HG03575 (cell line): ENCODE results near the gene CYP2R1.

Experiments
- ATAC-seq: cut with Tn5 transposase; IDR thresholded peaks from one replicate; pipeline ENCODE4 v1.9.1; 2021; ENCODE audit not compliant: unreplicated experiment, insufficient number of reproducible peaks, low FRiP score; ENCODE audit errors: extremely low read depth

Gene CYP2R1

GRCh38 chr11:14892036-14892556 lies at the start of gene CYP2R1:
Gene CYP2R1, minus strand, starts transcription at chr11:14892231. Its CDS starts 26 bp downstream, at chr11:14892205.
- ATAC-seq, result peak; percentile 90

GRCh38 chr11:14938936-14939335 lies 46.9 kb upstream of the CYP2R1 start:
- no peak for ATAC-seq

DNA sequence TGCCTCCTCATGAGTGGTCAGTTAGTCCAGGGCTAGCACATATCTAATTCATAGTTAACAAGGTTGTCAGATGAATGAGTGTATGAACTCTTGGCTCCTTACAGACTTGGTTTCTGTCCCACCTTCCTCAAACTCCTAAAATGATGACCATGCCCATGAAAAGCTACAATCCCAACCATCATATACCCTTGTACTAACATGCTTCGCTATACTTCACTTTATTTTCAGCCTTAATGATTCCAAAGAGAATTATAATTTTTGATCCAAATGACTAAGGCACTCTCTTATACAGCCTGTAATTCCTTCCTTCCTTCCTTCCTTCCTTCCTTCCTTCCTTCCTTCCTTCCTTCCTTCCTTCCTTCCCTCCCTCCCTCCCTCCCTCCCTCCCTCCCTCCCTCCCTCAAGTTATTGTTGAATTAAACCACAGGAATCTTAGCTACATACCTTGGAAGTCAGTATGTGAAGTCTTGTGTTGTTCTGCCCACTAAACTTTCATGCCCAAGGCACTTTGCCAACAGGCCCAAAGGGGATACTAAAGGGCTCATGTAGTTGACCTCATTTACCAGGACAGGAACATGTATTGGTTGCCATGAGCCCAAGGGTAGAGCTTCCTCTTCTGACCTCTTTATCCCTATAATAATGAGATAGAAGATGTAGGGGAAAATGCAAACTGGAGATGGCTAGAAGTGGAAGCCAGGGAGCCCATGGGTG lies 42.8 kb upstream of the CYP2R1 start:
- ATAC-seq, result no peak

GRCh38 chr11:14932447-14932846 lies 40.4 kb upstream of the CYP2R1 start:
- no peak for ATAC-seq

DNA sequence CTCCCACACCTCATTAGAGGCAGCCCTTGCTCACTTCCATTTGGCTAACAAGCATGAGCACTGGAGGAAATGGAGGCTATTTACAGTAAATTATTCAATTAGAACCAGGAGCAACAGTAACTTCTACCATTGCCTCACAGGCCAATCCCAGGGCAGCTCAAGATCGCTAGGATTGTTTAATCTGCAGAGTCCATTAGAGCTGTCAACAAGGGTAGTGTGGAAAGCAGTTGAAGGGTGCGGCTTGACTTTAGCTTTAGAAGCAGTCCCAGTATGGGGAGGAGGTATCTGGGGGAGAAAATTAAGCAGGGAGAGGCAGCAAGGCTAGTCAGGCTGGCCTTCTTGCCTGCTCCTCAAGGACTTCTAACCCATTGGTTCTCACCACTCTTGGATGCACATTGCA lies 38.3 kb upstream of the CYP2R1 start:
- ATAC-seq, result no peak

DNA sequence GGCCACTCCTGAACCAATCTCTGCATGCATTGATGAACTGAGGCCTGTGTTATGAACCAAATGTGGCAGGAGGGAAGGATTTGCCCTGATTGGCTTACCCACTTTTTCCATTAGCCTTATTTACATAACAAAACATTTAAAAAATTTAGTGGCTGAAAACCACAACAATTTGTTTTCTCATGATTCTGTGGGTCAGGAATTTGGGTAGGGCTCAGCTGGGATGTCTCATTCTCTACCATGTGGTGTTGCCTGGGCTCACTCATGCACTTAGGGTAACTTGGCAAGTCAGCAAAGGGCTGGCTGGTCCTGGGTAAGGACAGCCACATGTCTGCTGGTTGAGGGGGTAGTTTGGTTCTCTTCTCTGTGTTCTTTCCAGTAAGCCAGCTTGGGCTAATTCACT lies 35.1 kb upstream of the CYP2R1 start:
- no peak for ATAC-seq

DNA sequence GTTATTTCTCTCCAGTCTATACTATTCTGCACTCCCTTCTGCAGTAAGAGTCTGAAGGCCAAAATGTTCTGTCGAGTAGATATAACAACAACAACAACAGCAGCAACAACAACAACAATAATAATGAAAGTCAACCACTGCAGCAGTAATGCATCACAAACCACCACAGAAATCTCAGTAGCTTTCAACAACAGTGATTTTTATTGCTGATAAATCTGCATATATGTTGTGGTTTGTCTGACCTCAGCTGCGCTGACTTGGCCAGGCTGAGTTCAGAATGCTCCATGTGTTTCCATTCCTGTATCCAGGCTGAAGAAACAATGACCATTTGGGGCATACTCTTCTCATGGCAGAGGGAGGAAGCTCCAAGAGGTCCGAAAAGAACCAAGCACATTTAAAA lies 32.3 kb upstream of the CYP2R1 start:
- ATAC-seq, result no peak

DNA sequence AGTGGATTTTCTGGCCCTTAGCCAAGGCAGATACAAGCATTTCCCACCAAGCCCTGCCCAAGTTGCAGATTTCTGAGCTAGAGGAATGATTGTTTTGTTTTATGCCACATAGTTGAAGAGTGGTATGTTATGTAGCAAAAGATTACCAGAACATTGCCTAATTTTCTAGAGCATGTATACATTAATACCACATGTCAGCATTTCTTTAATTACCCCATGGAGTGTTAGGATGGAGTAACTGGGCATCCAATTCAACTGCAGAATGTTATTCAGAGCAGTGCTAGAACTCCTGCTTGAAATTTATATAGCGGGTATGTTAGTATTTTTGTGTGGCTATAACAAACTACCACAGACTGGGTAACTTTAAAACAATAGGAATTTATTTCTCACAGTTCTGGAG lies 24.4 kb upstream of the CYP2R1 start:
- ATAC-seq, result no peak

GRCh38 chr11:14914536-14914935 lies 22.5 kb upstream of the CYP2R1 start:
- ATAC-seq, result no peak

DNA sequence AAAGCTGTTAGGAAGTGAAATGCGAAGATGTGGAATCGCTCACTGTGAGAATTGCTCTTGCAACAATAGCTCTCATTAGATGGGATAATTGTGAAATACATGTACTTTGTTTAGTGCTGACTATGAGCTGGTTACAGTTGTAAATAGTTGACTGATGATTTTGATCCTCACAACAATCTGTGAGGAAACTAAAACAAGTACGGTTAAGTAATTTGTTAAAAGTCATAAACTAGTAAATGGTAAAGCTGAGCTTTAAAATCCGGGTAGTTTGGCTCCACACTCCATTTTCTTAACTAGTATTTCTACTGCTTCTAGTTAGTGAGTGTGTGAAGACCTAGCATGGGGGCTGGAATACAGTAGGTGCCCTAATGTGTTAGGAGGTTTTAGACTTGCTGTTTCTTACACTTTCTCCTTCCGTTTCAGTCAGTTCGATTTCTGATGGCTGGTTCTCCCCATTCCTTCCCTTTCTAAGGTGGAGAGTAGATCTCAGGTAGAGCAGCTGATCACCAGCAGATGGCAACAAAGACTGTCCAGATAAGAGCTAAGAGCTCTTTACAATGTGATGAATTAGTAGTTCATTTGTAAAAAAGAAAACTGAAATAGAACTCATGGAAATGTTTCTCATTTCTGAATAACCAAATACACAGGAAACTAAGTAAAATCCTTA lies 16.3 kb upstream of the CYP2R1 start:
- no peak for ATAC-seq

DNA sequence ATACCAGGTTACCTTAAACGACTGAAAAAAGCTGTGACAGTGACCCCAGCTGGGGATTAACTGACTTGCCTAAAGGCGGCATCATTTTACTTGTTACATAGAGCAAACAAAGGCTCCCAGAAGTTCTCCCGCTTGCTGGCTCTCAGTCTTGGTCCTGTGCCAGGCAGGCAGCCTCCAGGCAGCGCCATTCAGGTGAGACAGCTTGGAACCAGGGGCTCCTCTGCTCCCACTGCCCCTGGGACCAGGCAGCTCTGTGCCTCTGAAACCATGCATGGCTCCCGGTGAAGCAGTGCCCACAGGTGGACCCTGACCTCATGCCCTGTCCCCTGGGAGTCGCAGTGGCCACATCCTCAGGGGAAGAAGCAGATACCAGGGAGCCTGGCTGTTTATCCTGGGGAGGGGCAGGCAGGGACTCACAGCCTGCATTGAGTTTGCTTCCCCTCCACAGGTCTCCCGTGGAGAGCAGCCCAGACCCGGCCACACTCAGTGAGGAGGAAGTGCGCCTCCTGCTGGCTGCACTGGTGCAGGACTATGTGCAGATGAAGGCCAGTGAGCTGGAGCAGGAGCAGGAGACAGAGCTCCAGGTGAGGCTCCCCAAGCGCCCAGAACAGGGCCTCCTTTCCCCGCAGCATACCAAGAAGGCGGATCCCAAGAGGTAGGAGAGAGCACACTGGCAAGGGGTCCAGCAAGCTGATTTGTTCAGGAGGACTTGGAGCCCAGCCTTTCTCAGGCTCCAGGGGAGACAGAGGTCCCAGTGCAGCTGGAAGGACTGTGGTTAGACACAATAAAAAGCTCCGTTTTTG lies 15.6 kb upstream of the CYP2R1 start:
- no peak for ATAC-seq

DNA sequence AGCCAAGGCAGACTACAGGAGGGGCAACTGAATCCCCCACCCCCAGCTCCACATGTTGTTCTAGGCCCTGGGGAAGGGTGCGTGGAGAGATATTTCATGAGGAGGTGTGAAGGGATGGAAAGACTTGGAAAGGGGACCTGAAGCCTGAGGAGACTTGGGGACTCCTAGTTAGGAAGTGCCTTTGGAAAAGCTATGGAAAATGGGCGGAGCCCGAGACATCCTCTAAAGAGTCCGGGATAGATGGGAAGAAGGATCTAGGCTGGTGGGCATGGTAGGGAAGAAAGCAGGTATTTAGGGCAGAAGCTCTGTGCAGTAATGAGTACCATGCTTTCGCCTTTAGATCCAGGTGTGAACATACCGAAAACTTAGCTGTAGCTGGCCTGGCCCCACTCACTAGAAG lies 15.0 kb upstream of the CYP2R1 start:
- no peak for ATAC-seq

DNA sequence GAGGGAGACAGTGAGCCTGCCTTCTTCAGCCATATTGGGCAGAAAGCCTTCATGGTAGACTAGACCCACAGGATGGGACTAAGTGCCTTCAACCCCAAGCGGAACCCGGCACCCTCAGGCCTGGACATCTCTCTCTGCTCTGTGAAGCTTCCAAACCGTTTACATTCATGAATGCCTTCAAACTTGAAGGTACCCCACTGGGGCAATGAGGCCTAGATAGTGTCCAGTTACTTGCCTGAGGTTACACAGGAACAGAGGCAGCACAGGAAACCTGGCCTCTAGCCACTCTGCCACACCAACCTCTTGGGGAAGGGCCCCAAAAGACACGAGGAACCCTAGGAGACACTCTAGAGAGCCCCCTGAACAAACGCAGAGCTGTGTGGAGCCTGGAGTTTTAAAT lies 14.5 kb upstream of the CYP2R1 start:
- ATAC-seq, result no peak

DNA sequence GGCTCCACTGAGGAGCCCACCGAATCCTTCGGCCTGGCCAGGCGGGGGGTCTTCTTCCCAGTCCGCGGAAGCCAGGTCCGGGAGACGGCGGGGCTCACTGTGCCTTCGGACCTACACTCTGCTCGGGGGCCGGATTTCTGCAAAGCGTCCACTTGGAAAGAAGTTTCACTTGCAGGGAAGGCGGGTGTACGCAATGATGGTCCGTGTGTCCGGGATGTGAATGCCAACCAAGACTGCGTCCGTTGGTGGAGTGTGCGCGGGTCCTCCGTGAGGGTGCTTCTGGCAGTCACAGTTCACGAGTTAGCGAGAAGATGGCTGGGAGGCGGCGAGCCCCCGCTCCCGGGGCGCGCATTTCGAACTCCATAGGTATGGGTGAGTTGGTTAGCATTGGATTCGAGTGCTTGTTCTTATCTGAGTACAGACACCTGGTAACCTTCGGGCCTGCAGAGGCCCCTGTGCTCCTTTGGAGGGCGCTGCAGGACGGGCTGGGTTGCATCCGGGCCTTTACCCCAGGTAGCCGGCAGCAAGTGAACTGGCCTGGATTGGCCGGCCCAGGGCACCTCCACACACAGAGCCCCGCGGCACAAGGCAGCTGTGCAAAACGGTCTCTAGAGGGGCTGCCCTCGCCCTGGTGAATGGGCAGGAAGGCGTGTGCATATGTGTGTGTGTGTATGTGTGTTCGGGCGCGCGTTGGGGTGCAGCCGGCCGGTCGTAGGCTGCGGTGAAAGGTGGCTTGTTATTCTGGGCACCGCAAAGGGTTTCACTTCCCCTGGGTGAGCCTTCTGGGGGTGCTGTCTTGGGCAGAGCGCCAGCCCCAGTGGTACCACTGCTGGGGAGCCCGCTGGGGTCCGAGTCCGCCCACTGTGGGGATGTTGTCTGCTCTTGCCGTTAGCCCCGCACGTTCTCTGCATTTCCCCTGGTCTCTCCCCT lies 13.3 kb upstream of the CYP2R1 start:
- ATAC-seq, result peak; percentile 39

DNA sequence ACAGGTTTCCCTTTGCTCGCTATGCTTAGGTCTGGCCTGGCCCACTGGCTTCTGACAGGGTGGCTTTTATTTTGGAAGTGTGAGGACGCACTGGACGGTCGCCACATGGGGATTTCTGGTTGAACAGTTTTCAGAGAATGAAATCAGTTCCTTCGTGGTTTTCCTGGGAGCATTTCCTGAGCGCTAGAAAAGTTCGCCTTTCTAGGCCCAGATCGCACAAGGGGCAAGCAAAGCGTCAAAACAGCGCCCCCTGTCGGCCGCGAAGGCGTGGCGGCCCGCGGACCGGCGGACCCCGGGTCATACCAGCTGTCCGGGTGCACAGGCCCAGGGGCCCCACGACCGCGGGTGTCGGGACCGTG lies 12.7 kb upstream of the CYP2R1 start:
- no peak for ATAC-seq

GRCh38 chr11:14902650-14903350 lies 10.8 kb upstream of the CYP2R1 start:
- no peak for ATAC-seq

GRCh38 chr11:14898906-14899305 lies 6.9 kb upstream of the CYP2R1 start:
- no peak for ATAC-seq

GRCh38 chr11:14898355-14898754 lies 6.3 kb upstream of the CYP2R1 start:
- ATAC-seq, result no peak
